ENCODE data around the gene ANO10.

Gene ANO10

GRCh38 chr3:43445820-43446219, 176.0 kb downstream of the ANO10 start:
- H3K9me3 ChIP-seq (ENCODE audit: control insufficient read depth in 2 of 2, low read length in 2 of 2), result no peaks in the 10 kb centered on the region
- H3K4me3 ChIP-seq (ENCODE audit: low read length in 2 of 2), result no peak overlapping the region
- no peak overlapping the region for H3K27ac ChIP-seq (ENCODE audit: low read length)
- no peaks in the 10 kb centered on the region for H3K27me3 ChIP-seq (ENCODE audit: control insufficient read depth in 1 of 2, insufficient read depth in 2 of 2, low read length in 2 of 2)
- no peak overlapping the region for H3K9ac ChIP-seq (ENCODE audit: low read length in 2 of 2)
- no peaks in the 10 kb centered on the region for H3K4me1 ChIP-seq (ENCODE audit: control insufficient read depth, insufficient read depth, low read length)
- H3K36me3 ChIP-seq (ENCODE audit: control insufficient read depth in 2 of 2, insufficient read depth in 2 of 2, low read length in 2 of 2), result no peaks in the 10 kb centered on the region

GRCh38 chr3:43442872-43443395, 178.9 kb downstream of the ANO10 start:
- H3K27me3 ChIP-seq (ENCODE audit: control insufficient read depth in 1 of 2, insufficient read depth in 2 of 2, low read length in 2 of 2), result no peaks in the 10 kb centered on the region
- no peak overlapping the region for H3K4me3 ChIP-seq (ENCODE audit: low read length in 2 of 2)
- H3K36me3 ChIP-seq (ENCODE audit: control insufficient read depth in 2 of 2, insufficient read depth in 2 of 2, low read length in 2 of 2), result no peaks in the 10 kb centered on the region
- peaks cover 0 to 3% of the 10 kb centered on the region in 2 donors for H3K9me3 ChIP-seq (ENCODE audit: control insufficient read depth in 2 of 2, low read length in 2 of 2)
- H3K4me1 ChIP-seq (ENCODE audit: control insufficient read depth, insufficient read depth, low read length), result no peaks in the 10 kb centered on the region
- H3K27ac ChIP-seq (ENCODE audit: low read length), result no peak overlapping the region
- H3K9ac ChIP-seq (ENCODE audit: low read length in 2 of 2), result no peak overlapping the region

DNA sequence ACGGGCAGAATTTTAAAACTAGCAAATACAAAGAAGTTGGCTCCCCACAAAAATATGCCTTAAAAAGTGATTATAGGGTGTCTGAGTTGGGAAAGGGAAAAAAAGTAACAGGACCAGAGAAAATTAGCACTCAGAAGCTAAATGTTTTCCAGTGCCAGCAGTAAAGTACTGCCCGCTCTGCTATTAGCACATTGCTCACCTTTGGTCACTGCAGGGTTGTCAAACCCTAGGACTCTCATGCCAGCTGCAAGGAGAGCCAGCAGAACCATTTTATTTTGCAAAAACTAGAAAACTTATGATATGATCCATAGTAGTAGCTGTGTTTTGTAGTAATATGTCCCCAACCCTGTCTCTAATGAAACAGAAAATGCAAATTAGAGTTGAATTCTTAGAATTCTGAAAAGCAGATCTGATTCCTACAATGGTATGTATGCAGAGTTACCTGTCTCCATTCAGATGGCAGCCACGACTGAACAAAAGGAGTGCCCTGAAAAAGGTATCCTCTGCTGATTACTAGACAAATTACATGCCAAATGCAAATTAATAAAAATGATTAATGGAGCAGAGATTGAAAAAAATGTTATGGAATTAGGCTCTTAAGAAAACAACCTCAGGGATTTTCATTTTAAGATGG, 185.2 kb downstream of the ANO10 start:
- H3K4me3 ChIP-seq (ENCODE audit: low read length in 2 of 2), result no peak overlapping the region
- no peak overlapping the region for H3K9ac ChIP-seq (ENCODE audit: low read length in 2 of 2)
- no peaks in the 10 kb centered on the region for H3K27me3 ChIP-seq (ENCODE audit: control insufficient read depth in 1 of 2, insufficient read depth in 2 of 2, low read length in 2 of 2)
- no peak overlapping the region for H3K27ac ChIP-seq (ENCODE audit: low read length)
- H3K9me3 ChIP-seq (ENCODE audit: control insufficient read depth in 2 of 2, low read length in 2 of 2), result peaks cover 0 to 3% of the 10 kb centered on the region in 2 donors
- H3K36me3 ChIP-seq (ENCODE audit: control insufficient read depth in 2 of 2, insufficient read depth in 2 of 2, low read length in 2 of 2), result no peaks in the 10 kb centered on the region
- no peaks in the 10 kb centered on the region for H3K4me1 ChIP-seq (ENCODE audit: control insufficient read depth, insufficient read depth, low read length)

- no peak overlapping the region for H3K4me3 ChIP-seq (ENCODE audit: low read length in 2 of 2)
- no peaks in the 10 kb centered on the region for H3K27me3 ChIP-seq (ENCODE audit: control insufficient read depth in 1 of 2, insufficient read depth in 2 of 2, low read length in 2 of 2)
- no peak overlapping the region for H3K27ac ChIP-seq (ENCODE audit: low read length)
- no peak overlapping the region for H3K9ac ChIP-seq (ENCODE audit: low read length in 2 of 2)
- peaks cover 0 to 3% of the 10 kb centered on the region in 2 donors for H3K36me3 ChIP-seq (ENCODE audit: control insufficient read depth in 2 of 2, insufficient read depth in 2 of 2, low read length in 2 of 2)
- peaks cover 0 to 3% of the 10 kb centered on the region in 2 donors for H3K9me3 ChIP-seq (ENCODE audit: control insufficient read depth in 2 of 2, low read length in 2 of 2)
- no peaks in the 10 kb centered on the region for H3K4me1 ChIP-seq (ENCODE audit: control insufficient read depth, insufficient read depth, low read length)
These were observed 186.1 kb downstream of the ANO10 start for GRCh38 chr3:43435706-43436105.

DNA sequence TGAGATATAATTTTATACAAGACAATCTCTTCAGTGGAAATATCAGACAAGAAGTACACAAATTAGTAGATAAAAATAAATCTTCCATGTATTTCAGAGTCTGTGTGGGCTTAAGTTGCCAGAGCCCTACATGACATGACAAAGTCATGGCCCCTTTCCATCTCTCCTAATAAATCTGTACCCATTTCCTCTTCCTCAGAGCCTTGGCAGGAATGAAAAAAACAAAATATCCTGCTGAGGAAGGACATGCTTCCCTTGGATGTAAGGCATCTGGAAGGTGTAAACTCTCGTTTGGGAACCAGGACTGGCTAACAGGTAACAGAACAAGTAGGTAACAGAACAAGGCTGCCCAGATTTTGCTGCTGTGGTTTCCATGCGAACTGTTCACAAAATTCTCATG, 187.4 kb downstream of the ANO10 start:
- H3K27ac ChIP-seq (ENCODE audit: low read length), result no peak overlapping the region

GRCh38 chr3:43432462-43432861, 189.3 kb downstream of the ANO10 start:
- Histone ChIP-seq H3K9ac (ENCODE audit: low read length in 2 of 2) (no peak overlapping the region), H3K9me3 (ENCODE audit: control insufficient read depth in 2 of 2, low read length in 2 of 2) (no peaks in the 10 kb centered on the region), H3K27ac (ENCODE audit: low read length) (no peak overlapping the region), H3K27me3 (ENCODE audit: control insufficient read depth in 1 of 2, insufficient read depth in 2 of 2, low read length in 2 of 2) (no peaks in the 10 kb centered on the region), H3K36me3 (ENCODE audit: control insufficient read depth in 2 of 2, insufficient read depth in 2 of 2, low read length in 2 of 2) (peaks cover 0 to 3% of the 10 kb centered on the region in 2 donors), H3K4me1 (ENCODE audit: control insufficient read depth, insufficient read depth, low read length) (no peaks in the 10 kb centered on the region), H3K4me3 (ENCODE audit: low read length in 2 of 2) (no peak overlapping the region)

More for the DNA sequence above, 187.4 kb downstream of the ANO10 start:
- Histone ChIP-seq H3K36me3 (ENCODE audit: control insufficient read depth in 2 of 2, insufficient read depth in 2 of 2, low read length in 2 of 2) (peaks cover 0 to 3% of the 10 kb centered on the region in 2 donors), H3K9me3 (ENCODE audit: control insufficient read depth in 2 of 2, low read length in 2 of 2) (peaks cover 0 to under 1% of the 10 kb centered on the region in 2 donors), H3K4me1 (ENCODE audit: control insufficient read depth, insufficient read depth, low read length) (no peaks in the 10 kb centered on the region), H3K27me3 (ENCODE audit: control insufficient read depth in 1 of 2, insufficient read depth in 2 of 2, low read length in 2 of 2) (no peaks in the 10 kb centered on the region), H3K9ac (ENCODE audit: low read length in 2 of 2) (no peak overlapping the region), H3K4me3 (ENCODE audit: low read length in 2 of 2) (no peak overlapping the region)

- Histone ChIP-seq H3K27ac (ENCODE audit: low read length) (peak overlapping the region; percentile 74), H3K4me3 (ENCODE audit: low read length in 2 of 2) (no peak overlapping the region), H3K27me3 (ENCODE audit: control insufficient read depth in 1 of 2, insufficient read depth in 2 of 2, low read length in 2 of 2) (no peaks in the 10 kb centered on the region), H3K9me3 (ENCODE audit: control insufficient read depth in 2 of 2, low read length in 2 of 2) (peaks cover 2 to 6% of the 10 kb centered on the region in 2 donors), H3K4me1 (ENCODE audit: control insufficient read depth, insufficient read depth, low read length) (peaks cover 24% of the 10 kb centered on the region), H3K36me3 (ENCODE audit: control insufficient read depth in 2 of 2, insufficient read depth in 2 of 2, low read length in 2 of 2) (peaks cover 0 to 1% of the 10 kb centered on the region in 2 donors), H3K9ac (ENCODE audit: low read length in 2 of 2) (no peak overlapping the region)
These were observed 195.4 kb downstream of the ANO10 start for GRCh38 chr3:43426388-43426787.

DNA sequence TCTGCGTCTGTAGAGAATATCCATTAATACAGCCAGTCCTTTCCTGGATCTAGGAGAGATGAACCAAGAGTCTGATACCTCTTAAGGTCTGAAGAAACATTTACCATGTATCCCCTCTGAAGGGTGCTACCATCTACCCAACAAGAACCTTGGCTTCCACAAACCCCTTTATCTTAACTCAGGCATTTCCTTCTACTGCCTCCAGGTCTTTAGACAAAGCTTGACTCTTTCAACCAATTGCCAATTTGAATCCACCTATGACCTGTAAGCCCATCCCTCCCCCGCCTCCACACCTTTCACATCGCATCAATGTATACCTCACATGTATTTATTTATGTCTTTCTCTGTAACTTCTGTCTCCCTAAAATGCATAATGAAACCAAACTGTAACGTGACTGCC, 196.0 kb downstream of the ANO10 start:
- Histone ChIP-seq H3K9ac (ENCODE audit: low read length in 2 of 2) (no peak overlapping the region), H3K4me3 (ENCODE audit: low read length in 2 of 2) (no peak overlapping the region), H3K9me3 (ENCODE audit: control insufficient read depth in 2 of 2, low read length in 2 of 2) (peaks cover 2 to 6% of the 10 kb centered on the region in 2 donors), H3K36me3 (ENCODE audit: control insufficient read depth in 2 of 2, insufficient read depth in 2 of 2, low read length in 2 of 2) (no peaks in the 10 kb centered on the region), H3K27me3 (ENCODE audit: control insufficient read depth in 1 of 2, insufficient read depth in 2 of 2, low read length in 2 of 2) (no peaks in the 10 kb centered on the region), H3K4me1 (ENCODE audit: control insufficient read depth, insufficient read depth, low read length) (peaks cover 24% of the 10 kb centered on the region), H3K27ac (ENCODE audit: low read length) (peak overlapping the region; percentile 74)

- H3K9ac ChIP-seq (ENCODE audit: low read length in 2 of 2), result no peak overlapping the region
- no peaks in the 10 kb centered on the region for H3K36me3 ChIP-seq (ENCODE audit: control insufficient read depth in 2 of 2, insufficient read depth in 2 of 2, low read length in 2 of 2)
- peaks cover 24% of the 10 kb centered on the region for H3K4me1 ChIP-seq (ENCODE audit: control insufficient read depth, insufficient read depth, low read length)
- no peaks in the 10 kb centered on the region for H3K27me3 ChIP-seq (ENCODE audit: control insufficient read depth in 1 of 2, insufficient read depth in 2 of 2, low read length in 2 of 2)
- H3K9me3 ChIP-seq (ENCODE audit: control insufficient read depth in 2 of 2, low read length in 2 of 2), result peaks cover 2 to 6% of the 10 kb centered on the region in 2 donors
- peak overlapping the region; percentile 62 for H3K27ac ChIP-seq (ENCODE audit: low read length)
- H3K4me3 ChIP-seq (ENCODE audit: low read length in 2 of 2), result no peak overlapping the region
These were observed 198.2 kb downstream of the ANO10 start for GRCh38 chr3:43423639-43424038.

DNA sequence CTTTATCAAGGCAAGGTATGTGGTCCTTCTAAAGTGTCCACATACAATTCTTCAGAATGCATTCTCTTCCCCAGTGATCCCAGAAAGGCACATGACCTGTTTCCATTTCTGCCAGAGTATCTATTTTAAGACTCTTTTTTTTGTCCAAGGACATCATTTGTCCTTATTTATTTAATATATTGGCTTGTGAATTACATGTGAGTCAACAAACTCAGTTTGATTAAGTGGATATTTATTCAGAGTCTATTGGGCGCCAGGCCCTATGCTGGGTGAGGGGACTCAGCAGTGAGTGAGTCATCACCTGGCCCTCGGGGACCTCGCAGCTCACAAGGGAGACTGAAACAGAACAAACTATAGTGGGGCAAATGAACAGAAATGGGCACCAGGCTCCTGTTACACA, 198.7 kb downstream of the ANO10 start:
- Histone ChIP-seq H3K9me3 (ENCODE audit: control insufficient read depth in 2 of 2, low read length in 2 of 2) (peaks cover 2 to 6% of the 10 kb centered on the region in 2 donors), H3K9ac (ENCODE audit: low read length in 2 of 2) (no peak overlapping the region), H3K4me3 (ENCODE audit: low read length in 2 of 2) (no peak overlapping the region), H3K4me1 (ENCODE audit: control insufficient read depth, insufficient read depth, low read length) (peaks cover 24% of the 10 kb centered on the region), H3K27ac (ENCODE audit: low read length) (peak overlapping the region; percentile 62), H3K36me3 (ENCODE audit: control insufficient read depth in 2 of 2, insufficient read depth in 2 of 2, low read length in 2 of 2) (no peaks in the 10 kb centered on the region), H3K27me3 (ENCODE audit: control insufficient read depth in 1 of 2, insufficient read depth in 2 of 2, low read length in 2 of 2) (no peaks in the 10 kb centered on the region)

- Histone ChIP-seq H3K9ac (ENCODE audit: low read length in 2 of 2) (no peak overlapping the region), H3K27ac (ENCODE audit: low read length) (peak overlapping the region; percentile 63), H3K4me1 (ENCODE audit: control insufficient read depth, insufficient read depth, low read length) (peaks cover 12% of the 10 kb centered on the region), H3K36me3 (ENCODE audit: control insufficient read depth in 2 of 2, insufficient read depth in 2 of 2, low read length in 2 of 2) (no peaks in the 10 kb centered on the region), H3K27me3 (ENCODE audit: control insufficient read depth in 1 of 2, insufficient read depth in 2 of 2, low read length in 2 of 2) (no peaks in the 10 kb centered on the region), H3K9me3 (ENCODE audit: control insufficient read depth in 2 of 2, low read length in 2 of 2) (no peaks in the 10 kb centered on the region), H3K4me3 (ENCODE audit: low read length in 2 of 2) (no peak overlapping the region)
These were observed 203.1 kb downstream of the ANO10 start for GRCh38 chr3:43418601-43419272.

Measured in stomach smooth muscle (tissue), 2 donors.